NCI-H2196 (cell line): Measurements from ENCODE around the gene ANKRD24.
"Not testable (repeated sequence)": the region's sequence is repeated elsewhere in the genome, so short reads cannot be mapped to it uniquely, and the experiment has no call there.

Source experiments
- DNase-seq: peaks from one replicate; lab custom pipeline; 2025; ENCODE audit not compliant: unreplicated experiment; lab: John Stamatoyannopoulos, UW

Gene ANKRD24

DNA sequence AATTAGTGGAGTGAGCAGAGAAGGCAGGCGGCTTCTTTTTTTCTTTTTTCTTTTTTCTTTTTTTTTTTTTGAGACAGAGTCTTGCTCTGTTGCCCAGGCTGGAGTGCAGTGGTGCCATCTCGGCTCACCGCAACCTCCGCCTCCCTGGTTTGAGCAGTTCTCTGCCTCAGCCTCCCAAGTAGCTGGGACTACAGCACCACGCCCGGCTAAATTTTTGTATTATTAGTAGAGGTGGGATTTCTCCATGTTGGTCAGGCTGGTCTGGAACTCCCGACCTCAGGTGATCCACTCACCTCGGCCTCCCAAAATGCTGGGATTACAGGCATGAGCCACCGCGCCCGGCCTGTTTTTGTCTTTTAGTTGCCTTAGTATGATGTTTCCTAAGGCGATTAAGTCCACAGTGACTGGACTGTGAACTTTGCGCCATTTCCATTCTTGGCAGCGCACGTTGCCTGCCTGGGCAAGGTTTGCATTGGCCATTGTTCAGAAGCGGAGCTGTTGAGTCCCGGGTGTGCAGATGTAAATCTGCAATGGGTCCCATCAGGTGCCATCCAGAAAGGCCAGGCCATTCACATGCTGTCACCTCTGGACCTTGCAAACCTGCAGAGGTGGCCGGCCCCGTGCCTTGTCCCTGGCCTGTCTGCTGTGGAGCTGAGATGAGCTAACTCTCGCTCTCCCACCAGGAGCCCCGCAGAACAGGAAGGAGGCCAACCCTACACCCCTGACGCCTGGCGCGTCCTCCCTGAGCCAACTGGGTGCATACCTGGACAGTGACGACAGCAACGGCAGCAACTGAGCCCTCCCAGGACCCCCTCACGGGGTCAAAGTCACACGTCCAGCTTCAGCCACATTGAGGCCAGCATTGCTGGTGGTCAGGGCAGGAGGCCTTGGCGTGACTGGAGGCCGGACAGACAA is 85.7 kb downstream of the ANKRD24 start:
- no peak for DNase-seq

DNA sequence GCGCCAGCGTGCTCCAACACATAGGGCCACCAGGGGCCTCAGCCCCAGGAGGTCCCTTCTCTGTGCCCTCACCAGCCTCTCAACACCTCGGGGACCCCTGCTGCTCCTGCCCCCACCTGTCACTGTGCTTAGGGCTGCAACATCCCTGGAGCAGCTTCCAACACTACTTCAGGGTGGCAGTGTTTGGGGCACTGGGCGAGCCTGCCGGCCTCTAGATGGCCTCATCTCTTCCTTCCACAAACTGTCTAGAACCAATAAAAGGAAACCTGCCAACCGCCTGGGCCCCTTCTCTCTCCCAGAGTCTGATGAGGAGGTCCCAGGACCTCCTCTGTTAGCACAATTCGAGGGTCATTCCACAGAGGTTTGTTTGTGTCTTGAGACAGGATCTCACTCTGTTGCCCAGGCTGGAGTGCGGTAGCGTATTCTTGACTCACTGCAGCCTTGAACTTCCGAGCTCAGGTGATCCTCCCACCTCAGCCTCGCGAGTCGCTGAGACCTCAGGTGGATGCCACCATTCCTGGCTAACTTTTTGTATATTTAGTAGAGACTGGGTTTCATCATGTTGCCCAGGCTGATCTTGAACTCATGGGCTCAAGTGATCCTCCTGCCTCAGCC is 86.4 kb downstream of the ANKRD24 start:
- DNase-seq, result no peak

DNA sequence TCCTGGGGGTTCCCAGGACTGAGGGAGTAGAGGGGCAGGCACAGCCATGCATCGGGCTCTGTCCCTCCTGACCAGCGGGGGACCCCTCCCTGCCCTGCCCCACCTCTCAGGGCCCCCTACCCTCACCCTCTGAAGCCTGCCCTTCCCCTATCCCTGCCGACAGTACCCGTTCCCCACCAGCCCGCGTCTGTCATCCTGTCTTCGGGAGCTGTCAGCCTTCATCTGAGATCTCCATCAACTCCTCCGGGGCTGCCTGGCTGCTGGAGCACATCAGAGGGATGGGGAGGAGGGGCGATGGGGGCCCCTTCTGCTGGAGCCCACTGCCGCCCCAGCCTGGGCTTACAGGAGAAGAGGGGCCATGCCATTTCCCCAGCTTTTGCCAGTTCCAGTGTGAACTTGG is 90.4 kb downstream of the ANKRD24 start:
- DNase-seq, result no peak

GRCh38 chr19:4274321-4274686 is 91.8 kb downstream of the ANKRD24 start:
- not testable (repeated sequence) for DNase-seq
